HL-60 (cell line): ENCODE results near the gene GPR31.

Experiments
- DNase-seq, 2 experiments: peaks; one replicate each; pipeline ENCODE4 v3.0.0-alpha.2; 2010 to 2020; ENCODE audit warnings: low read depth in 1 of 2, low spot score in 1 of 2
- H3K27ac ChIP-seq: fragments of 250-450 bp; sonication (Bioruptor Pico); replicated peaks from 2 replicates; pipeline ENCODE4 v1.5.1; 2020; ENCODE audit warnings: mild to moderate bottlenecking, moderate library complexity
- H3K27me3 ChIP-seq: fragments of 250-450 bp; sonication (Bioruptor Pico); 2 replicates; pipeline ENCODE4 v1.5.1; 2021; ENCODE audit warnings: mild to moderate bottlenecking, moderate library complexity; ENCODE audit not compliant: insufficient read depth, poor library complexity, severe bottlenecking
- H3K4me3 ChIP-seq: replicated peaks from 2 replicates; pipeline ENCODE4 v1.5.1; 2011; ENCODE audit warnings: mild to moderate bottlenecking, control low read depth, low read length; ENCODE audit not compliant: insufficient read depth
- GABPA ChIP-seq: IDR thresholded peaks from 2 replicates; pipeline ENCODE4 v1.6.1; 2012; ENCODE audit warnings: low read depth
- POLR2AphosphoS5 ChIP-seq: IDR thresholded peaks from 2 replicates; pipeline ENCODE4 v1.6.1; 2012; ENCODE audit warnings: low read depth
- SPI1 ChIP-seq: IDR thresholded peaks from 2 replicates; pipeline ENCODE4 v1.6.1; 2012; ENCODE audit warnings: low read depth, mild to moderate bottlenecking, borderline replicate concordance
- TF ChIP-seq, protein P1 (sequence below): IDR thresholded peaks from 2 replicates; pipeline ENCODE4 v1.6.1; 2012; ENCODE audit warnings: low read depth; ENCODE audit not compliant: insufficient replicate concordance
- TF ChIP-seq, protein P2 (sequence below): IDR thresholded peaks from one replicate; pipeline ENCODE4 v1.5.1; 2011; ENCODE audit warnings: low read length, control low read depth, inconsistent platforms; ENCODE audit not compliant: insufficient read depth

Gene GPR31

GRCh38 chr6:167109651-167110050 lies 48.1 kb downstream of the GPR31 start:
- Histone ChIP-seq H3K4me3 (no peak overlapping the region), H3K27ac (no peak overlapping the region), H3K27me3 (no peaks in the 10 kb centered on the region)
- TF ChIP-seq, protein P1, sequence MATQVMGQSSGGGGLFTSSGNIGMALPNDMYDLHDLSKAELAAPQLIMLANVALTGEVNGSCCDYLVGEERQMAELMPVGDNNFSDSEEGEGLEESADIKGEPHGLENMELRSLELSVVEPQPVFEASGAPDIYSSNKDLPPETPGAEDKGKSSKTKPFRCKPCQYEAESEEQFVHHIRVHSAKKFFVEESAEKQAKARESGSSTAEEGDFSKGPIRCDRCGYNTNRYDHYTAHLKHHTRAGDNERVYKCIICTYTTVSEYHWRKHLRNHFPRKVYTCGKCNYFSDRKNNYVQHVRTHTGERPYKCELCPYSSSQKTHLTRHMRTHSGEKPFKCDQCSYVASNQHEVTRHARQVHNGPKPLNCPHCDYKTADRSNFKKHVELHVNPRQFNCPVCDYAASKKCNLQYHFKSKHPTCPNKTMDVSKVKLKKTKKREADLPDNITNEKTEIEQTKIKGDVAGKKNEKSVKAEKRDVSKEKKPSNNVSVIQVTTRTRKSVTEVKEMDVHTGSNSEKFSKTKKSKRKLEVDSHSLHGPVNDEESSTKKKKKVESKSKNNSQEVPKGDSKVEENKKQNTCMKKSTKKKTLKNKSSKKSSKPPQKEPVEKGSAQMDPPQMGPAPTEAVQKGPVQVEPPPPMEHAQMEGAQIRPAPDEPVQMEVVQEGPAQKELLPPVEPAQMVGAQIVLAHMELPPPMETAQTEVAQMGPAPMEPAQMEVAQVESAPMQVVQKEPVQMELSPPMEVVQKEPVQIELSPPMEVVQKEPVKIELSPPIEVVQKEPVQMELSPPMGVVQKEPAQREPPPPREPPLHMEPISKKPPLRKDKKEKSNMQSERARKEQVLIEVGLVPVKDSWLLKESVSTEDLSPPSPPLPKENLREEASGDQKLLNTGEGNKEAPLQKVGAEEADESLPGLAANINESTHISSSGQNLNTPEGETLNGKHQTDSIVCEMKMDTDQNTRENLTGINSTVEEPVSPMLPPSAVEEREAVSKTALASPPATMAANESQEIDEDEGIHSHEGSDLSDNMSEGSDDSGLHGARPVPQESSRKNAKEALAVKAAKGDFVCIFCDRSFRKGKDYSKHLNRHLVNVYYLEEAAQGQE: no peak
- TF ChIP-seq POLR2AphosphoS5: no peak
- TF ChIP-seq GABPA: no peak
- no peak for TF ChIP-seq SPI1
- TF ChIP-seq, protein P2, sequence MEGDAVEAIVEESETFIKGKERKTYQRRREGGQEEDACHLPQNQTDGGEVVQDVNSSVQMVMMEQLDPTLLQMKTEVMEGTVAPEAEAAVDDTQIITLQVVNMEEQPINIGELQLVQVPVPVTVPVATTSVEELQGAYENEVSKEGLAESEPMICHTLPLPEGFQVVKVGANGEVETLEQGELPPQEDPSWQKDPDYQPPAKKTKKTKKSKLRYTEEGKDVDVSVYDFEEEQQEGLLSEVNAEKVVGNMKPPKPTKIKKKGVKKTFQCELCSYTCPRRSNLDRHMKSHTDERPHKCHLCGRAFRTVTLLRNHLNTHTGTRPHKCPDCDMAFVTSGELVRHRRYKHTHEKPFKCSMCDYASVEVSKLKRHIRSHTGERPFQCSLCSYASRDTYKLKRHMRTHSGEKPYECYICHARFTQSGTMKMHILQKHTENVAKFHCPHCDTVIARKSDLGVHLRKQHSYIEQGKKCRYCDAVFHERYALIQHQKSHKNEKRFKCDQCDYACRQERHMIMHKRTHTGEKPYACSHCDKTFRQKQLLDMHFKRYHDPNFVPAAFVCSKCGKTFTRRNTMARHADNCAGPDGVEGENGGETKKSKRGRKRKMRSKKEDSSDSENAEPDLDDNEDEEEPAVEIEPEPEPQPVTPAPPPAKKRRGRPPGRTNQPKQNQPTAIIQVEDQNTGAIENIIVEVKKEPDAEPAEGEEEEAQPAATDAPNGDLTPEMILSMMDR: no peak
- DNase-seq: no peak

DNA sequence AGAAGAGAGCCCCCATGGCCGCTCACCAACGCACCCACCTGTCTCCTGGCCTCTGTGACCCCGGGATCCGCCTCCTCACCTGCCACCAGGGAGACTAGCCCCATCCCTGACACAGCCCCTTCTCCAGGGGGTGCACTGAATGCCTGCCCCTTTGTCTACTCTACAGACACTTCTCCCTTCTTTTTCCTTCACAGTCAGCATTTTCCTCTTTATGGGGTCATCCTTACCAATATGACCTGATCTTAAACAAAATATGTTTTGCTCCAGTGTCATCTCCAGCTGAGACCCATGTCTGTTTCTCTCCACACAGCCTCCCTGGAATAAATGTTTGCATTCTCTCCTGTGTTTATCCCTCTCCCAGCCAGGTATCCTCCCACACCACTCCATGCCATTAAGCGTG lies 49.5 kb downstream of the GPR31 start:
- Histone ChIP-seq H3K4me3 (no peak overlapping the region), H3K27me3 (no peaks in the 10 kb centered on the region), H3K27ac (no peak overlapping the region)
- DNase-seq: no peak
- no peak for TF ChIP-seq POLR2AphosphoS5
- TF ChIP-seq SPI1: no peak
- TF ChIP-seq, protein P2: no peak
- TF ChIP-seq, protein P1: no peak
- TF ChIP-seq GABPA: no peak

- DNase-seq: no peak
- TF ChIP-seq POLR2AphosphoS5: no peak
- TF ChIP-seq, protein P2: no peak
- TF ChIP-seq, protein P1: no peak
- no peak for TF ChIP-seq GABPA
- TF ChIP-seq SPI1: no peak
- Histone ChIP-seq H3K27ac (no peak overlapping the region), H3K4me3 (no peak overlapping the region), H3K27me3 (no peaks in the 10 kb centered on the region)
Measured at GRCh38 chr6:167107787-167108186, 50.0 kb downstream of the GPR31 start.
